ENCODE results near the gene LRRC8C. TPM values are rescaled to one million over a fixed set of nuclear protein-coding genes. Genes with fewer than 3 reads are reported as not detected.

The LRRC8C gene
- total and polyA plus RNA-seq, 2 of the 8 experiments (the other 6 are each of a cell fraction or from before 2014, with no cell fraction given): 1.1 to 2.1 TPM

- Histone ChIP-seq H3K18ac (ENCODE audit: extremely low read depth, low read length) (no peak overlapping the region), H3K79me2 (ENCODE audit: control insufficient read depth in 1 of 2, insufficient read depth in 2 of 2, low read length in 2 of 2) (no peaks in the 10 kb centered on the region), H3K79me1 (ENCODE audit: low read depth, low read length) (no peaks in the 10 kb centered on the region), H3K9ac (replicated peaks in 1 of 4; ENCODE audit: extremely low read depth in 1 of 4, low read depth in 3 of 4, low read length in 3 of 4) (no peak overlapping the region), H2AFZ (ENCODE audit: low read length) (no peak overlapping the region), H2BK20ac (ENCODE audit: low read length) (no peak overlapping the region), H2BK15ac (ENCODE audit: low read length) (no peak overlapping the region), H4K20me1 (replicated peaks in 1 of 2; ENCODE audit: control insufficient read depth in 1 of 2, insufficient read depth in 2 of 2, low read length in 2 of 2) (peaks cover 0 to 2% of the 10 kb centered on the region in 2 experiments), H3K27ac (ENCODE audit: low read depth, low read length) (no peak overlapping the region), H3K4me2 (ENCODE audit: insufficient read depth in 1 of 2, low read depth in 2 of 2, low read length in 2 of 2) (no peak overlapping the region), H3K4ac (replicated peaks; ENCODE audit: insufficient read length, low read depth, low read length) (no peak overlapping the region), H2BK12ac (ENCODE audit: low read depth, low read length) (no peak overlapping the region), H3K27me3 (replicated peaks in 1 of 4; ENCODE audit: control insufficient read depth in 3 of 4, extremely low read depth in 1 of 4, insufficient read depth in 3 of 4, low read length in 3 of 4) (no peaks in the 10 kb centered on the region), H4K8ac (ENCODE audit: extremely low read depth, insufficient read depth, low read length) (no peak overlapping the region), H4K5ac (ENCODE audit: insufficient read length, low read depth, low read length) (no peak overlapping the region), H3K4me1 (replicated peaks in 1 of 4; ENCODE audit: control insufficient read depth in 3 of 4, insufficient read depth in 4 of 4, low read length in 3 of 4) (no peaks in the 10 kb centered on the region), H2AK5ac (ENCODE audit: low read depth, low read length) (no peak overlapping the region), H2BK5ac (ENCODE audit: low read depth, low read length) (no peak overlapping the region), H3K23ac (ENCODE audit: insufficient read length) (no peak overlapping the region), H3K23me2 (ENCODE audit: low read depth, low read length) (no peaks in the 10 kb centered on the region), H3K14ac (ENCODE audit: insufficient read length) (no peak overlapping the region), H2BK120ac (replicated peaks; ENCODE audit: low read depth, low read length) (no peak overlapping the region), H3K56ac (replicated peaks; ENCODE audit: insufficient read length, low read depth, low read length) (no peak overlapping the region), H3K36me3 (ENCODE audit: control insufficient read depth in 2 of 4, insufficient read depth in 4 of 4, low read length in 3 of 4) (no peaks in the 10 kb centered on the region), H3K9me3 (ENCODE audit: insufficient read depth in 2 of 2, low read depth in 1 of 2, low read length in 1 of 2) (no peaks in the 10 kb centered on the region), H3K4me3 (ENCODE audit: extremely low read depth in 1 of 4, insufficient read depth in 2 of 4, low read depth in 3 of 4, low read length in 4 of 4) (no peak overlapping the region), H4K91ac (replicated peaks; ENCODE audit: insufficient read length, low read length) (no peak overlapping the region)
- WGBS, 2 experiments (ENCODE audit: extremely low coverage in 1 of 2, insufficient coverage in 1 of 2, insufficient read length in 1 of 2, insufficient replicate concordance in 2 of 2, low coverage in 1 of 2, low lambda C conversion rate in 2 of 2, missing lambda C conversion rate in 1 of 2): 88% methylated on average over 1 of the region's 1 CpG; no CpG with 5 or more reads in 1 of the 2 experiments
- POLR2A ChIA-PET (ENCODE audit: partially characterized antibody): no interaction called here
- DNase-seq (ENCODE audit: low read depth in 1 of 2, low spot score in 2 of 2) (no peak), FAIRE-seq (no peak)
- CTCF ChIA-PET (ENCODE audit: partially characterized antibody): no interaction called here
- TF ChIP-seq POU5F1 (IDR thresholded peaks at IDR 0.05; ENCODE audit: low read depth, low read length) (no peak), RXRA (IDR thresholded peaks at IDR 0.05; ENCODE audit: insufficient read depth, low read depth, low read length) (no peak), CTCF (IDR thresholded peaks at IDR 0.05; ENCODE audit: control extremely low read depth in 1 of 3, insufficient read depth in 1 of 3, low read depth in 1 of 3, low read length in 3 of 3) (no peak), CBX5 (IDR thresholded peaks at IDR 0.05; ENCODE audit: low read depth, low read length) (no peak), CHD2 (IDR thresholded peaks at IDR 0.05; ENCODE audit: low read length) (no peak), TEAD4 (IDR thresholded peaks at IDR 0.05; ENCODE audit: low read depth, low read length) (no peak), SIRT6 (IDR thresholded peaks at IDR 0.05; ENCODE audit: low read length) (no peak), RBBP5 (IDR thresholded peaks at IDR 0.05; ENCODE audit: borderline replicate concordance, low read depth, low read length) (no peak), ATF3 (IDR thresholded peaks at IDR 0.05; ENCODE audit: insufficient read depth, low read depth, low read length) (no peak), ATF2 (IDR thresholded peaks at IDR 0.05; ENCODE audit: low read length) (no peak)
These were observed 13.3 kb downstream of the LRRC8C start for GRCh38 chr1:89646259-89646658.

All from H1 (cell line).